GM19463 (cell line): ENCODE results near the gene ZAR1.
"Not testable (repeated sequence)": the region's sequence is repeated elsewhere in the genome, so short reads cannot be mapped to it uniquely, and the experiment has no call there.

Source experiments
- ATAC-seq: cut with Tn5 transposase; IDR thresholded peaks from one replicate; pipeline ENCODE4 v1.9.1; 2021; ENCODE audit warnings: mild to moderate bottlenecking, moderate library complexity; ENCODE audit not compliant: unreplicated experiment

Gene ZAR1, protein sequence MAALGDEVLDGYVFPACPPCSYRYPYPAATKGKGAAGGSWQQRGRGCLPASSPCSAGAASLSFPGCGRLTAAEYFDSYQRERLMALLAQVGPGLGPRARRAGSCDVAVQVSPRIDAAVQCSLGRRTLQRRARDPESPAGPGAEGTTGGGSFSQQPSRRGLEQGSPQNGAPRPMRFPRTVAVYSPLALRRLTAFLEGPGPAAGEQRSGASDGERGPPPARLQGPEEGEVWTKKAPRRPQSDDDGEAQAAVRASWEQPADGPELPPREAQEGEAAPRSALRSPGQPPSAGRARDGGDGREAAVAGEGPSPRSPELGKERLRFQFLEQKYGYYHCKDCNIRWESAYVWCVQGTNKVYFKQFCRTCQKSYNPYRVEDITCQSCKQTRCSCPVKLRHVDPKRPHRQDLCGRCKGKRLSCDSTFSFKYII

DNA sequence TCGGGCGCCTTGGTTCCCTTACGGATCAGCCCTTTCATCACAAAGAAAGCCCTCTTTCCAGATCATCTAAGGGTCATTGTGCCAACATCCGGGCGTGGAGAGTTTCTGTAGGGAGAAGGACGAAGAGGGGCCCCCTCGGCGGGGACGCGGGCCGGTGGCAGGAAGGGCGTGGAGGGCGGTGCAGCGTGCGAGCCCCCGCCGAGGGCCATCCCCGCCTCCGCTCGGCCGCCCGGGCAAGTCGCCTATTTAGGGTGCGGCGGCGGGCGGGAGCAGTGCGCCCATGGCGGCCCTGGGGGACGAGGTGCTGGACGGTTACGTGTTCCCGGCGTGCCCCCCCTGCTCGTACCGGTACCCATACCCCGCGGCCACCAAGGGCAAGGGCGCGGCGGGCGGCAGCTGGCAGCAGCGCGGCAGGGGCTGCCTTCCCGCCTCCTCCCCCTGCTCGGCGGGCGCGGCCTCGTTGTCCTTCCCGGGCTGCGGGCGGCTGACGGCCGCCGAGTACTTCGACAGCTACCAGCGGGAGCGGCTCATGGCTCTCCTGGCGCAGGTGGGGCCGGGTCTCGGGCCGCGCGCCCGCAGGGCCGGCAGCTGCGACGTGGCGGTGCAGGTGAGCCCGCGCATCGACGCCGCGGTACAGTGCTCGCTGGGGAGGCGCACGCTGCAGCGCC lies at the start of gene ZAR1:
Gene ZAR1 (plus strand): TSS at position 241 of the 668 bp plus-strand sequence. CDS start 40 bp downstream, at position 281.
- no peak for ATAC-seq

DNA sequence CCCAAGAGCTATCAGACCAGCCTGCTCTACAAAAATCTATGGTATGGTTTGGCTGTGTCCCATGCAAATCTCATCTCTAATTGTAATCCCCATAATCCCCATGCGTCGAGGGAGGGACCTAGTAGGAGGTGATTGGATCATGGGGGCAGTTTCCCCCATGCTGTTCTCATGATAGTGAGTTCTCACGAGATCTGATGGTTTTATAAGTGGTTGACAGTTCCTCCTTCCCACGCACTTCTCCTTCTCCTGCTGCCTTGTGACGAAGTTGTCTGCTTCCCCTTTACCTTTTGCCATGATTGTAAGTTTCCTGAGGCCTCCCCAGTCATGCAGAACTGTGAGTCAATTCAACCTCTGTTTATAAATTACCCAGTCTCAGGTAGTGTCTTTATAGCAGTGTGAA lies 49.1 kb upstream of the ZAR1 start:
- ATAC-seq: not testable (repeated sequence)

DNA sequence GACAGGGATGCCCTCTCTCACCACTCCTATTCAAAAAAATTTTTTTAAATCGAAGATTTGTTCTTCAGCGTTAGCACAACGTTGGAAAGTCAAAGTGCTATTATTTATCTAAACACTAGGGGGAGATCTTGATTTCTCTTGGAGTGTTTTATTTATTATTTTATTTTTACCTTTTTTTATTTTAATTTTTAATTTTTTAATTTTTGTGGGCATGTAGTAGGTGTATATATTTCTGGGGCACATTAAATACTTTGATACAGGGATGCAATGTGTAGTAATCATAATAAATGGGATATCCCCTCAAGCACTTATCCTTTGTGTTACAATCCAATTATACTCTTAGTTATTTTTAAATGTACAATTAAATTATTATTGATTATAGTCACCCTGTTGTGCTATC lies 44.3 kb upstream of the ZAR1 start:
- no peak for ATAC-seq

DNA sequence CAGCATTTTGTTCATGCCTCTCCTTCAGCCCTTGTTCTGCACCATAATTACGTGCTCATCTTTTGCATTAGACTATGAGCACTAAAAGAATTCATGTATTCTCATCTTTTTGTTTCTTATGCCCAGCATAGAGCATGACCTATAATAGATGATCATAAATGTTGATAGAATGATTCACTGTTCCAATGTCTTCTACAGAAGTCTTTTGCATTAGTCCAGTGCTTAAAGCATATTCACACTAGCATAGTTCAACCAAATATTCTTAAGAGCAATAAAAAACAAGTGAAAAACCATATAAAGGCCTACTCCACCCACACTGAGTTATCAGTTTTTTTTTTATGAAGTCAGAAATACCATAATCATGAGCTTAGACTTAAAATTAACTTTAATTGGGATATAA lies 43.4 kb upstream of the ZAR1 start:
- no peak for ATAC-seq

DNA sequence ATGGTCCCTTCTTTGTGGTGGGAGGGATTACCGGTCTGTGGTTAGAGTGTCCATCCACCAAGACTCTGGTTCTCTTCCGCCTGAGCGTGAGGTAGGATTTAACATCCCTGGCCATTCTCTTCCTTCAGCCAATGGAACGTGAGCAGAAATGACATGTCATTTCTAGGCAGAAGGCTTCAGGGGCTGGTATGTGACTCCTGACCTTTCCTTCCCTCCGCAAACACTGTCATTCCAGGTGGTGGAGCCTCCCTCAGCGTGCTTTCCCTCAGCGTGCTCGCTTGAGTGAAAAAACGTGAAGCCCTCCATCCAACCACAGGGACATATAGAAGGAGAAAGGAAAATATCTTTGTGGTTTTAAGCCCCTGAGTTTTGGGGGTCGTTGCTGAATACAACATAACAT lies 40.9 kb upstream of the ZAR1 start:
- no peak for ATAC-seq

DNA sequence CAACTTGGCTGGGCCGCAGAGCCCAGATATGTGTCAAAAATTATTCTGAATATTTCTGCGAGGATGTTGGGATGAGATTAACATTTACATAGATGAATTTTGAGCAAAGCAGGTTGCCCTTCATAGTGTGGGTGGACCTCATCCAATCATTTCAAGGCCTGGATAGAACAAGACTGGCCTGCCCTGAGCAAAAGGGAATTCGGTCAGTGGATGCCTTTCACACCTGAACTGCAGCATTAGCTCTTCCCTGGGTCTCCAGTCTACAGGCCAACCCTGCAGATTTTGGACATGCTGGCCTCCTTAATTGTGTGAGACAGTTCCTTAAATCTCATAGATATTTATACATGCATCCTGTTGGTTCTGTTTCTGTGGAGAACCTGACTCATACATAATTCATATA lies 39.3 kb upstream of the ZAR1 start:
- ATAC-seq: no peak

DNA sequence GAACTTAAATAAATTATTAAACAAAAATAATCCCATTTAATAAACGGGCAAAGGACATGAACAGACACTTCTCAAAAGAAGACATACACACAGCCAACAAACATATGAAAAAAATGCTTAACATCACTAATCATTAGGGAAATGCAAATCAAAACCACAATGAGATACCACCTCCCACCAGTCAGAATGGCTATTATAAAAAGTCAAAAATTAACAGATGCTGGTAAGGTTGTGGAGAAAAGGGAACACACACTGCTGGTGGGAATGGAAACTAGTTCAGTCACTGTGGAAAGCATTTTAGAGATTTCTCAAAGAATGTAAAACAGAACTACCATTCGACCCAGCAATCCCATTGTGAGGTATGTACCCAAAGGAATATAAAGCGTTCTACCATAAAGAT lies 38.4 kb upstream of the ZAR1 start:
- not testable (repeated sequence) for ATAC-seq

DNA sequence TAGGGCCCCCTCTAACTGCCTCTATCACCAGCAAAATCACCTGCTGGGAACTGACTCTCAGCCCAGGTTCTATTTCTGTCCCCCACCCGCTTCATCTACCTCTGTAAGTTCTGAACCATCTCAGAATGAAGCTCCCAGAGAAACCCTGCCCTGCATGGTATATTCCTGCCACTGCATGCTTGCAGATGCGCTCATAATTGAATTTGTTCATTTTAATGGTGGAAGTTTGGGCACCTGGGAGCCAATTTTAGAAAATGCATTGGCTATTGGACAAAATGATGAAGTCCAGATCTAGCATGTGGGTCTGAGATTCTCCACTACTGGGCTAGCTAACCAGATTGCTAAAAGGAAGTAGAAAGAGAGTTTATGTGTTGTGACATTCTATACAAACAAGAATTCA lies 35.5 kb upstream of the ZAR1 start:
- ATAC-seq: no peak

DNA sequence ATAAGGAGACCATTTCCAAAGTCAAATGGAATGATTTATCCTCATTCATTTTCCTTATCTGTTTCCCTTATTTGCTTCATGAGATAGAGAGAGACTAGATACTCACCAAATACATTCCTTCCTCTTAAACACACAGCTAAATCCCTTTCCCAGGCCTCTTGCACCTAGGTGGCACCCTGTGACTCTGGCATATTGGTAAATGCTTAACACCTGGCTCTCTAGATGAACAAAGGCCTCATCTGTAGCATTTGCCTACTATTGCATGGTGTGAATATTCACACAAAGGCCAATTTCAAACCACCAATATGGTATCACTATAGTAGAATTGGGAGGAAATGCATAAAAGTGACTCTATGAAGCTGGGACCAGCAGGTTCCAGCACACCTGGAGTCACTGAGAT lies 29.1 kb upstream of the ZAR1 start:
- no peak for ATAC-seq

DNA sequence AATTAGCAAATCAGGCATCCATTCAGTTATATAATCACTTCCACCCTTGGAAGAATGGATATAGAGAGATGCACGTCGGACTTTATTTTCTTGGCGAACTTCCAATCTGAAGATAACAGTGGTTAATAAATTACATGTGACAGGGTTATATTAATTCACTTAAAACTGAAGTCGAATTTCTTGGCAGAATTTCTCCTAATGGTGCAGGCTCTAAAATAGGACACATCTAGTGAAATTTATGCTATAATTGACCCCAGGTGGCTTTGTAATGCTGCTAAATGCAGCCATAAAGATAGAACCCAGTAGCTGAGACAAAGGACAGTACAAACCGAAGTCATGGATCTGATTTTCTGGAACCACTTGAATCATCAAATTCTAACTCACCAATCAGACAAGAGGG lies 27.7 kb upstream of the ZAR1 start:
- no peak for ATAC-seq

DNA sequence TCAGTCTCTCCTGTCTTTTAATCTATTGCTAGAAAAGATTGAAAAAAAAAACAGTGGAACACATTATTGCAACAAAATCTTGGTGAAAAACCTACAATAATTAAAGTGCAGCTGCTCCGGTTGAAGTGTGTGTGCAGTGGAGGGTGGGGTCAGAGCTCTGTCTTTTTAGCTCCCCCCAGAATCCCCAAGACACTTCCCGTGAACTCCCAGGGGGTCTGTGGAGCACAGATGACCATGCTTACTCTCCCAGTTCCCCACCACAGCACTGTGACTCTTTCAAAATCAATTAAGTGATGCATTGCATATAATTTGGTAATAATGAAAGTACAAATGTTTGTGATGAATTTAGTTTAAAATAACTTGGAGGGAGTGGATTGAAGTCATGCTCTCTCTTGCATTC lies 22.6 kb upstream of the ZAR1 start:
- peak; percentile 77 for ATAC-seq

DNA sequence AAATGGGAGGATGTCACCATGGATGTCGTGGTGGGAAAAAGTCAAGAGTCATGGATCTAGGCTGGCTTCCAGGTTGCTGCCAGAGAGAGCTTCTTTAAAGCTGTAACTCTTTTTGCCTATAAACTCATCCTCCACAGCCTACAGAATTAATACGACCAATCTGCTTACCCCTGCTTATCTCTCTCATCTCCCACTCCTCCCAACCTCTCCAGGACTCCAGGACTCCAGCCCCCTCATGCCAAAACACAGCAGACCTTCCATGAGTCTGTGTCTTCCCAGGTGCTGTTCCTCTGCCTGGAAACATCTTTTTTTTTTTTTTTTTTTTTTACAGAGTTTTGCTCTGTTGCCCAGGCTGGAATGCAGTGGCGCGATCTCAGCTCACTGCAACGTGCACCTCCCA lies 22.2 kb upstream of the ZAR1 start:
- ATAC-seq: no peak

DNA sequence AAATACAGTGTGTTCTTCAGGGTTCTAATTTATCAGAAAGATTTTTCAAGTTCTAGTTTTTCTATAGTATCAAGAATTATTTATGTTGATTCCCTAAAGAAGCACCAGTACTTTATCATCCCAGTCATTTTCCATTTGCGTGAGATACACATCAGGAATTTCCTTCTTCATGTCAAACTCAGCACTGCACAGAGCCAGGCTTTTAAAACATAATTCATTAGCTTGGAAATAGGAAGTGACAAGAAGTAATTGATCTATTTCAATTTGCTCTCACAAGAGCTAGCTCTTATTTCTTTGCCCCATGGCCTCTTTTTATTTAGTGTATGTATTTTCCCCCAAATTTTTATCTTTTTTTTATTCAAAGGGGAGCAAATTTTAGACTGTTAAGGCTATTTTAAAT lies 19.9 kb upstream of the ZAR1 start:
- no peak for ATAC-seq

DNA sequence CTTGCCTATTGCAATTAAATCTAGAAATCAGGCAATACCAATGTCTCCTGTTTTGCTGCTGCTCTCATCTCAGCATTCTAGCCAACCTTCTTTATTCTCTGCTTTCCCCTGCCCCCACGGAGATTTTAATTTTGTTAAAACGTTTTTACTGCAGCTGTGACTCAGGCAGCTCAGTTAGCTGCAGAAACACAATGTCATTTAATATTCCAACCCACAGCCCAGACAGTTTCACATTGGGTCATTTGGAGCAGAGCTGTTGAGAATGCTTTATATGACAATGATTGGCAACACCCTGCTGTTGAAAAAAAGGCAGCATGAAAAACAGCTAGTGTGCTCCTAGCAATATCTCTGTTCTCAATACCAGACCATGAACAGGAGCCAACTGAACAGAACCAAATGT lies 19.5 kb upstream of the ZAR1 start:
- ATAC-seq: no peak

DNA sequence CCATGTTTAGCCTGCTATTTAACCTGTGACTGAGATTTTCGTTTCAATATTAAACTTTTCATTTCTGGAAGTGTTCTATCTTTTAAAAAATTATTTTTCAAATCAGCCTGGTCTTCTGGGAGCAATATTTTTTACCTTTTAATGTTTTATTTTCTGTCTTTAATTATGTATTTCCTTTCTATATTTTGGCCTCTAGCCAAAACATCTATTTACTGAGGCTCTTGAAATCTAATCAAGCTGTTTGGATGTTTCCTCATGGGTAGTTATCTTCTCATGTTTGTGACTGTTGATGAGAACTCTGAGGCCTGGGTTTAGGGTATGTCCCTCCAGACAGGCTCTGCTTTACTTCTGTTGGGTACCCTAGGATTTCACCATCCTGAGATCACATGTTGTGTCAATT lies 17.3 kb upstream of the ZAR1 start:
- ATAC-seq: no peak

DNA sequence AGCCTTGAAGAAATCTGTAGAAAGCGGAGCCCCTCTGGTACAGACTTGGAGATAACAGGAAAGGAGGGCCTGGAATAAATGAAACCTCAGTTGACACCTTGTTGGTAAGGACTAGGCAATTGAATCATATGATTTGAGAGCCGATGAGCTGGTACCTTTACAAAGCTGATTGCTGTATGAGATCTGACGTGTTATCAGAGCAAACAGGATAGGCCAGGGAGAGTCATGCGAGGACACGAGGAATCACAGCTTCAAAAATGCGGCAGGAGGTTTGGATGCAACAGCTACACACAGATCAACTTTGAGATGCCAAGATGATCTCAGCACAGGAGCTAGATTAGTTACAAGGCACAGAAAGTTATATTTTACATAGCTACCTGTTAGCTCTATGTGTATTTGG lies 14.3 kb upstream of the ZAR1 start:
- ATAC-seq: no peak

DNA sequence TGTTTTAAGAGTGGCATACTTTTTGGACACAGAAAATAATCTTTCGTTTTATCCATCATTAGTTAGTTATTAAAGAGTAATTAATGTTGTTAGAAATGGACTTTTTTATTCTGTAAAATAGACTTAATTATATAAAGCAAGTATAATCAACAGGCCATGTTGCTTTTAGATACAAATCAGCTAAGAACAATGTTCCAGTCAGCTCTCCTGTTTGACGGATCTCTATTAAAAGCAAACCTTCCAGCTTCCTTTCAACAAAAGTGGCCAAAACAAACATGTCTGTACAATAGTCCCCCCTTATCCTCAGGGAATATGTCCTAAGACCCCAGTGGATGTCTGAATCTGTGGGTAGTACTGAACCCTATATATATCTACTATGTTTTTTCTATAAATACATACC lies 11.8 kb upstream of the ZAR1 start:
- no peak for ATAC-seq

DNA sequence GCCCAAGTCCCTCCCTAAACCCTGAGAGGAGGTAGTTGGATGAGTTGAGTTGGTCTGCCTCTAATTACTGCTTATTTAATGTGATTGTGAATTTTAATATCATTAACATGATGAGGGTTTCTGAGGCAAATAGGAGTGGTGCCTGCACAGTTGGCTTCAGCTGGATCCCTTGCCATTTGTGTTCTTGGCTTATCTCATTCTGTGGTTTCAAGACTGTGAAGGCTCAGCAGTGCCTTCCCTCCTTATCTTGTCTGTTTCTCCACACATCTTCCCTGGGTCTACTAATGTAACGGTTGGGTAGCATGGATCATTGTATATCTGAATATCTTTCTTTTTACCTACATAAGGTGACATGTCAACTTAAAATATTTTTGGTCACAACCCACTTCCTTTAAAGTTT lies 8.5 kb upstream of the ZAR1 start:
- no peak for ATAC-seq

DNA sequence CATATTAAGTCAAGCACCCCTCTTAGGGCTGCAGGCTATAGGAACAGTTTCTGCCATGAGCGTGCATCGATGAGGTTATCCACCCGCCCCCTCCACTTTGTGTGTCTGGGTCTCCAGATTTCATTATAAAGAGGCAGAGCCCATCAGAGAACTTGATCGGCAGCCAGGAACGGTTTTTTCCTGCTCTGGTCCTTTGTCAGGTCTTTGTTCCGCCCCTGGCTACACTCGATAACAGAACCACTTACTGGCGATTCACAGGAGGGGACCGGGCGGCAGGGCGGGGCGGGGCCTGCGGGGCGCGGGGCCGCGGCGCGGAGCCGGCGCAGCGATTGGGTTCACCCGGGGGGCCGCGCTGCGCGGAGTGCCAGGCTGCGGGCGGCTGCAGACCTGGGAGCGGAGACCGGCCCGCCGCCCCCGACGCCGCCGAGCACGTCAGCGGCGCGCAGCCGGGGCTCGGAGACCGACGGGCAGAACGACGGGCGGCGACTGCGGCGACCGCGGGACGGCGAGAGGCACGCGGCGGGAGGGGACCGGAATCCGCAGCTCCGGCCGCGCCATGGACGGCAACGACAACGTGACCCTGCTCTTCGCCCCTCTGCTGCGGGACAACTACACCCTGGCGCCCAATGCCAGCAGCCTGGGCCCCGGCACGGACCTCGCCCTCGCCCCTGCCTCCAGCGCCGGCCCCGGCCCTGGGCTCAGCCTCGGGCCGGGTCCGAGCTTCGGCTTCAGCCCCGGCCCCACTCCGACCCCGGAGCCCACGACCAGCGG lies 6.9 kb upstream of the ZAR1 start, which contains the start of gene SLC10A4:
Gene SLC10A4 (plus strand): TSS at position 338 of the 771 bp plus-strand sequence. CDS start 219 bp downstream, at position 557.
- peak; percentile 55 for ATAC-seq

DNA sequence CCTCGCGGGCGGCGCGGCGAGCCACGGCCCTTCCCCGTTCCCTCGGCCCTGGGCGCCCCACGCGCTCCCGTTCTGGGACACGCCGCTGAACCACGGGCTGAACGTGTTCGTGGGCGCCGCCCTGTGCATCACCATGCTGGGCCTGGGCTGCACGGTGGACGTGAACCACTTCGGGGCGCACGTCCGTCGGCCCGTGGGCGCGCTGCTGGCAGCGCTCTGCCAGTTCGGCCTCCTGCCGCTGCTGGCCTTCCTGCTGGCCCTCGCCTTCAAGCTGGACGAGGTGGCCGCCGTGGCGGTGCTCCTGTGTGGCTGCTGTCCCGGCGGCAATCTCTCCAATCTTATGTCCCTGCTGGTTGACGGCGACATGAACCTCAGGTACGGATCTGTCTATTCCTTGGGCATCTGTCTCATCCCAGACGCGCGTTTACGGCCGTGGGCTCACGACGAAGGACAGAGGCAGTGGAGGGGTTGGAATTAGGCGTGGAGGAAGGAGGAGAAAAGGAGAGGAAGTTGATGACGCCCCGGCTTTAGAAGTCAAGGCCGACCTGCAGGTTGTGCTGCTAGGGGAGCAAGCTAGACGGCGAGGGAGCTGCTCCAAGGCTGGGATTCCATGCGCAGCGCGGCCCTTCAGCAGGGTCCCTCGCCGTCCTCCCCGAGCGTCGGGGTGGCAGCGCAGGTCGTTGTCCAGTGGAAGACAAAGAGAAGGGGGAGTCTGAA lies 6.1 kb upstream of the ZAR1 start:
- peak; percentile 18 for ATAC-seq
